GM13976 (cell line): ENCODE data around the gene RNF146.

Source experiments
- DNase-seq: peaks from one replicate; pipeline ENCODE4 v3.0.0; 2012; ENCODE audit warnings: low spot score
- CTCF ChIP-seq: IDR thresholded peaks from 2 replicates; pipeline ENCODE4 v1.5.1; 2012; ENCODE audit warnings: borderline replicate concordance, mild to moderate bottlenecking; ENCODE audit not compliant: insufficient read depth; ENCODE audit errors: extremely low read depth, missing control alignments, control extremely low read depth
- in situ Hi-C: fragments of 300-500 bp; cut with MboI; formaldehyde crosslinking; loops from one replicate; pipeline ENCODE4 v1.12.0; 2022; ENCODE audit warnings: low sequenced_read_pairs, mixed read lengths, inconsistent platforms; ENCODE audit not compliant: unreplicated experiment

RNF146 gene

DNA sequence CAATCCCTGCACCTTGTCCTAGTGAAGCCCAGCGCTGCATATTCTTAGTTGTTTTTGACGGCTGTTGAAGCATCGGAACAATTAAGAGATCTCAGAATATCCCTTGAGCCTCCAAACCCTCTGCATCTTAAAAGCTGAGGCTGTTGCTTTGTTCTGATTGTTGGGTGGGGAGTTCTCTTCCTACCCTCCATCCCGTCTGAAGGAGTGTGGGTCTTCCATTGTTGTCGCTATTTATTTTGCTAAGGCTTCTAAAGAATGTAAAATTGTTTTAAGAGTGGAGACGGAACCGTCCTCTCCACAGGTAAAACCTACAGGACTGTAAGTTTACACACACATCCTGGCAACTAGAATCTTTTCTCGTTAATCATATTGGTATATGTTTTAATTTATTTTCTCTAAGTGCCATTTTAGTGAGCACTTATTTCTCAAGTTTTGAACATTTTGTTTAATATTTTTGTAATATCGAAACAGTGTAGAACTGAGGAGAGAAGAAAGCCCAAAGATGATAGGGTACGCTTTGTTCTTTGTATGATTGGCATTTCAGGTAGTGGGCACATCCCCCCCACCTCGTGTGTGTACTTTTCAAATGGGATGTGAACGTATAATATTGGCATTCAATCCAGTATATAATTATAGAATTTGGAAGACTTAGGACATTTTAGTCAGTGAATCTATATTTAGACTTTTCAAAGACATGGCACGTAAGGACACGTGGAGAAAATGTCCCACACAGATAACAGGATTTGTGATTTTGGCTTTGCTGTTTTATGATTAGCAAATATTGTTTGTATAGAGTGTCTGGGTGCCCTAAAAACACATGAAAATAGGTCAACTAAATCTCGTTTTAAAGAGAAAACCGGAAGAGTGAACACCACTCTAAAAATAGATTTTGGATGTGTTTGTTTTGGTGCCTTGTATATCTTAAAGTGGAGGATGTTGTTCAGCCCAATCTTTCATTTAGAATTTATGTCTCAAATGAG is 1.3 kb downstream of the RNF146 start:
- no peak for DNase-seq
- no peak for TF ChIP-seq CTCF
- in situ Hi-C loops, result no loop called here

DNA sequence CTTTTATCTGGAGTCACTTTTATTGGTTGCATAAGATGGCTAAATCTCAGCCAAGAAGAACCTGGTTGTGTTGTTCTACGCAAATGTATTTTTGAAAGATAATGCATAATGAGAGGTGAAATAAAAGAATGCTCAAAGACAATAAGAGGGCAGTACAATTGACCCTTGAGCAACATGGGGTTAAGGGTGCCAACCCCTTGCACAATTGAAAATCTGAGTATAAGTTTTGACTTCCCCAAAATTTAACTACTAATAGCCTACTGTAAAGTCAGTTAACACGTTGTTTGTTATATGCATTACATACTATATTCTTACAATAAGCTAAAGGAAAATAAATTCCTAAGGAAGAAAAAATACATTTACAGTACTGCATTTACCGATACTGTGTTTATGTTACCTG is 5.9 kb downstream of the RNF146 start:
- no peak for DNase-seq
- no peak for TF ChIP-seq CTCF
- in situ Hi-C loops, result no loop called here

- DNase-seq, result no peak
- TF ChIP-seq CTCF, result no peak
- in situ Hi-C loops, result no loop called here
Measured at GRCh38 chr6:127273499-127273898, 6.8 kb downstream of the RNF146 start.

- in situ Hi-C loops, result no loop called here
- DNase-seq, result no peak
- no peak for TF ChIP-seq CTCF
Measured at GRCh38 chr6:127276331-127276730, 9.7 kb downstream of the RNF146 start.

DNA sequence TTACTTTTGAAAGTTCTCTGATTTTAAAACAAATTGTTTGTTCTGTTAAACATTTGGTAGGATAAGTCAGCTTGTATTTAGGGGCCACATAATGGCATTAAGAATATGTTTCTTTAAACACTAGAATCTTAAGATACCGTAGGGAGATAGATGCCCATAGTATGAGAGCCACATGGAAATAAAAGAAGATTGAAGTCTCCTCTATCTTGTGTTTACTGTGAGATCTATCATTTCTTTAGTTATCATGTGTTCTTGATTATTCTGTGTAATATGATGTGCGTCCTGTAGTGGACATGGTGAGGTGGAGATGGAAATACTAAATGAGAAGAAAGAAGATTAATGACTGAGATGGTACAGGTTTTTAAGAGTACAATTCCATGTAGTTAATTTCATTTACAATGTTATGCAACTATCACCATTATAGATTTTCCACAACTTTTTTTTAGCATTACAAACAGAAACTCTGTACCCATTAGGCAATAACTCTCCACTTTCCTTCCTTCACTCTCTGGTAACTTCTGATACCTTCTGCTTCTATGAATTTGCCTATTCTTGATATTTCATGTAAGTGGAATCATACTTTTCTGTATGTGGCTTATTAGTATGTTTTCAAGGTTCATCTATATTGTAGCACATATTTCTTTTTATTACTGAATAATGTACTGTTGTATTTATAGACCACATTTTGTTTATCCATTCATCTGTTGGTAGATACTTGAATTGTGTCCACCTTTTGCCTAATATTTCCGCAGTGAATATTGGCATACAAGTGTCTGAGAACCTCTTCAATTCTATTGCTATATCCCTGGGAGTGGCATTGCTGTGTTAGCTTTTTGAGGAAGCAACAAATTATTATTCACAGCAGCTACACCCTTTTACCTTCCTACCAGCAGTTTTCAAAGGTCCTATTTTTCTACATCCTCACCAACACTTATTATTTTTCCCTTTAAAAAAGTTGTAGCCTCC is 11.5 kb downstream of the RNF146 start:
- in situ Hi-C loops, result no loop called here
- DNase-seq, result no peak
- TF ChIP-seq CTCF, result no peak

- DNase-seq, result no peak
- no peak for TF ChIP-seq CTCF
- in situ Hi-C loops, result no loop called here
Measured at GRCh38 chr6:127279815-127280214, 13.2 kb downstream of the RNF146 start.
